GM12865 (cell line): ENCODE measurements around the gene BIRC2.

Experiments used
- DNase-seq: peaks from one replicate; pipeline ENCODE4 v3.0.0; 2010; ENCODE audit warnings: low read depth
- H3K4me3 ChIP-seq: 2 replicates; pipeline ENCODE4 v1.5.1; 2011; ENCODE audit warnings: mild to moderate bottlenecking, low read depth, low read length, control low read depth
- CTCF ChIP-seq: IDR thresholded peaks from 2 replicates; pipeline ENCODE4 v1.5.1; 2011; ENCODE audit warnings: low read length, control low read depth, low read depth, inconsistent platforms; ENCODE audit not compliant: insufficient read depth; ENCODE audit errors: missing control alignments

BIRC2 gene

GRCh38 chr11:102408339-102408738 is 61.3 kb downstream of the BIRC2 start:
- no peak for DNase-seq
- H3K4me3 ChIP-seq: no peak overlapping the region
- no peak for TF ChIP-seq CTCF

- TF ChIP-seq CTCF: no peak
- H3K4me3 ChIP-seq: no peak overlapping the region
- no peak for DNase-seq
Observed at GRCh38 chr11:102410382-102410784, 63.4 kb downstream of the BIRC2 start.

- H3K4me3 ChIP-seq: no peak overlapping the region
- no peak for TF ChIP-seq CTCF
- no peak for DNase-seq
Observed at GRCh38 chr11:102411142-102411541, 64.1 kb downstream of the BIRC2 start.

- no peak overlapping the region for H3K4me3 ChIP-seq
- no peak for TF ChIP-seq CTCF
- DNase-seq: no peak
Observed at GRCh38 chr11:102413497-102413896, 66.5 kb downstream of the BIRC2 start.

GRCh38 chr11:102414559-102414958 is 67.5 kb downstream of the BIRC2 start:
- H3K4me3 ChIP-seq: no peak overlapping the region
- no peak for TF ChIP-seq CTCF
- DNase-seq: no peak

- no peak overlapping the region for H3K4me3 ChIP-seq
- no peak for TF ChIP-seq CTCF
- no peak for DNase-seq
Observed at GRCh38 chr11:102415304-102415916, 68.4 kb downstream of the BIRC2 start.

- no peak overlapping the region for H3K4me3 ChIP-seq
- TF ChIP-seq CTCF: no peak
- DNase-seq: peak; percentile 54
Observed at GRCh38 chr11:102416976-102417375, 70.0 kb downstream of the BIRC2 start.
